Esophagus muscularis mucosa (tissue), 3 donors: Measurements from ENCODE around the gene ADAMTS16.

Experiments
- POLR2A ChIP-seq: fragments of 450-650 bp; IDR thresholded peaks from one replicate; pipeline ENCODE4 v1.6.1; 2017; ENCODE audit warnings: antibody characterized with exemption, moderate library complexity, mild to moderate bottlenecking, low read depth
- POLR2AphosphoS5 ChIP-seq, 2 donors: sonication (generic); formaldehyde crosslinking; IDR thresholded peaks; one replicate each; pipeline ENCODE4 v1.6.1; 2017; ENCODE audit warnings: antibody characterized with exemption in 2 of 2
- TF ChIP-seq, protein P1 (sequence below), 3 experiments: fragments of 200-600 bp in 2 of 3; fragments of 450-650 bp in 1 of 3; sonication (generic) in 2 of 3; IDR thresholded peaks; one replicate each; pipeline ENCODE4 v1.5.1; 2017 to 2019; ENCODE audit warnings: antibody characterized with exemption in 3 of 3, mild to moderate bottlenecking in 2 of 3, moderate library complexity in 1 of 3

DNA sequence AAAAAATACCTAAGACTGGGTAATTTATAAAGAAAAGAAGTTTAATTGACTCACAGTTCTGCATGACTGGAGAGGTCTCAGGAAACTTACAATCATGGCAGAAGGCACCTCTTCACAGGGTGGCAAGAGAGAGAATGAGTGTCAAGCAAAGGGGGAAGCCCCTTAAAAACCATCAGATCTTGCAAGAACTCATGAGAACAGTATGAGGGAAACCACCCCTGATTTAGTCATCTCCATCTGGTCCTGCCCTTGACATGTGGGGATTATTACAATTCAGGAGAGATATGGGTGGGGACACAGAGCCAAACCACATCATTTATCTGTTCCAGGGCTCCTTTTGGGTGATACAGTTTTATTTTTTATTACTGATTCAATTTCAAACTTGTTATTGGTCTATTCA lies 23.2 kb upstream of the ADAMTS16 start:
- TF ChIP-seq, protein P1, sequence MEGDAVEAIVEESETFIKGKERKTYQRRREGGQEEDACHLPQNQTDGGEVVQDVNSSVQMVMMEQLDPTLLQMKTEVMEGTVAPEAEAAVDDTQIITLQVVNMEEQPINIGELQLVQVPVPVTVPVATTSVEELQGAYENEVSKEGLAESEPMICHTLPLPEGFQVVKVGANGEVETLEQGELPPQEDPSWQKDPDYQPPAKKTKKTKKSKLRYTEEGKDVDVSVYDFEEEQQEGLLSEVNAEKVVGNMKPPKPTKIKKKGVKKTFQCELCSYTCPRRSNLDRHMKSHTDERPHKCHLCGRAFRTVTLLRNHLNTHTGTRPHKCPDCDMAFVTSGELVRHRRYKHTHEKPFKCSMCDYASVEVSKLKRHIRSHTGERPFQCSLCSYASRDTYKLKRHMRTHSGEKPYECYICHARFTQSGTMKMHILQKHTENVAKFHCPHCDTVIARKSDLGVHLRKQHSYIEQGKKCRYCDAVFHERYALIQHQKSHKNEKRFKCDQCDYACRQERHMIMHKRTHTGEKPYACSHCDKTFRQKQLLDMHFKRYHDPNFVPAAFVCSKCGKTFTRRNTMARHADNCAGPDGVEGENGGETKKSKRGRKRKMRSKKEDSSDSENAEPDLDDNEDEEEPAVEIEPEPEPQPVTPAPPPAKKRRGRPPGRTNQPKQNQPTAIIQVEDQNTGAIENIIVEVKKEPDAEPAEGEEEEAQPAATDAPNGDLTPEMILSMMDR (IDR thresholded peaks at IDR 0.05): no peak
- TF ChIP-seq POLR2AphosphoS5 (IDR thresholded peaks at IDR 0.05): no peak
- TF ChIP-seq POLR2A: no peak
